NCI-H446 (cell line): ENCODE data around the gene ANKRD11.
"Not testable (repeated sequence)": the region's sequence is repeated elsewhere in the genome, so short reads cannot be mapped to it uniquely, and the experiment has no call there.

Experiments
- DNase-seq, 2 experiments: peaks; one replicate each; lab custom pipeline; 2025; lab: John Stamatoyannopoulos, UW

Gene ANKRD11

GRCh38 chr16:89402962-89403361 is 87.4 kb downstream of the ANKRD11 start:
- DNase-seq: no peak

DNA sequence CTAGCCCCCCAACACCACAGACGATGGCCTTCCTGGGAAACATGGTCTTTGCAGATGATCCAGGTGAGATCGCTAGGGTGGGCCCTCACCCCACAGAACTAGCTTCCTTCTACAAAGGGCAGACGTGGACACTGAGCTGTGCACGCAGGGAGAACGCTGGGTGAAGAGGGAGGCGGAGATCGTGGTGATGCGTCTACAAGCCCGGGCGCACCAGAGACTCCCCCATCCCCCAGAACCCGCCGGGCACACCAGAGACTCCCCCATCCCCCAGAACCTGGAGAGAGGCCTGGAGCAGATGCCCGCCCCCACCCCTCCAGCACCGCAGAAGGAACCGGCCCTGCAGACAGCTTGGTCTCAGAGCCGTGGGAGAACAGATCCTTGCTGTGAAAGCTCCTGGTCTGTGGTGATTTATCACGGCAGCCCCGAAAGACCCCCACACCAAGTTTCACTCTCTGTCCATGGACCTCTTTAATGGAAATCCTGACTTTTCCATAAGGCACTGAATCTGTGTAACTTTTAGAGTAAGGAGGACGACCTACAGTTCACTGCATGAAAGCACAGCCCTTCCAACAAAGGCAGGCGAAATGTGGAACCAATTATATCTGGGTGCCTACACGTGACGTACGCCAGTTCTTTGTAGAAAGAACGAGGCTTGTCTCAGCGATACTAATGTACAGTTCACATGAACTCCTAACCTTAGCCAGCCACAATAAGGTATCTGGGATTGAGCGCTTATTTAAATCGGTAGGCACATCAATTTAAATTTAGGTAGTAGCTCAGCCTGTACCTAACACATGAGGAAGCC is 88.5 kb downstream of the ANKRD11 start:
- DNase-seq: no peak

DNA sequence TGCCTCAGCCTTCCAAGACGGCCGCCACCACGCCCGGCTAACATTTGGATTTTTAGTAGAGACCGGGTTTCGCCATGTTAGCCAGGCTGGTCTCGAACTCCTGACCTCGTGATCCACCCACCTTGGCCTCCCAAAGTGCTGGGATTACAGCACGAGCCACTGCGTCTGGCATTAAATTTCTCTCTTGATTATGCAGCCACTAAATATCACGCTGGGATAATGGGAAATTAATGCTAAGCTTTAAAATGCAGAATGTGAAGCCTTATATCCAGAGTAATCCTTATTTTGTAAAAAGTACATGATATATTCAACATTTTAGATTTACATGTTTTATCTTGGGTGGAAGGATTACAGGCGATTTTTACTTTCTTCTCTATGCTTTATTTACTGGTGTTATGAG is 89.2 kb downstream of the ANKRD11 start:
- DNase-seq: no peak

DNA sequence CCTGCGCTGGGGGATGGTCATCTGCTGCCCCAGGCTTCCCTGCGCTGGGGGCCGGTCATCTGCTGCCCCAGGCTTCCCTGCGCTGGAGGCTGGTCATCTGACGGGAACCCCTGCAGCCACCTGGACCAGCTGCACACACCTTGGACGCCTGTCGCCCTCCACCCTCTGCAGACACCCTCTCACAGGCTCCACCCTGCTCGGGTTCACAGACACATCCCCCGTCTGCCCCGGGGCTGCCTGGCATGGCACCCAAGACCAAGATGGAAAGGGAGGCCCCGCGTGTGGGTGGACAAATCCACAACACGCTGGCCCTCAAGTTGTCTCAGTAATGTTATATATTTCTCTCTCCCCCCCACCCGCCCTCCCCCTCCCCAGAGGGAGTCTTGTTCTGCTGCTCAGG is 89.6 kb downstream of the ANKRD11 start:
- DNase-seq: no peak

DNA sequence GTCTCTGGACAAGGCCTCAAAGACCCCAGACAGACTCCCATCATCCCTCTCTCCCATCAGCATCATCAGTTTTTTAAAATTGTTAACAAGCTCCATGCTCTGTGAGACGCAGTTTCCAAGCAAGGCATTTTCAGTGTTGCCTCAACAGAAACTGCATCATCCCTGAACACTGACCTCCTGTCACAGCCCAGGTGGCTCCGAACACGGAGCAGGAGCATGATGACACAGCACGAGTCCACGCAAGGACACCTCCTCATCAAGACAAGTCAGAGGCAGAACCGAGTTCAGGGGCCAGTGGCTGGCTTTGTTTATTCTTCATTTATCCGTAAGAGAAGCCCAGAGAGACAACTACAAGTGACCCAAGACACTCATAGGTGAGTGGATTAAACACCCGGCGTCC is 91.4 kb downstream of the ANKRD11 start:
- DNase-seq: no peak

GRCh38 chr16:89397331-89397861 is 93.0 kb downstream of the ANKRD11 start:
- no peak for DNase-seq

DNA sequence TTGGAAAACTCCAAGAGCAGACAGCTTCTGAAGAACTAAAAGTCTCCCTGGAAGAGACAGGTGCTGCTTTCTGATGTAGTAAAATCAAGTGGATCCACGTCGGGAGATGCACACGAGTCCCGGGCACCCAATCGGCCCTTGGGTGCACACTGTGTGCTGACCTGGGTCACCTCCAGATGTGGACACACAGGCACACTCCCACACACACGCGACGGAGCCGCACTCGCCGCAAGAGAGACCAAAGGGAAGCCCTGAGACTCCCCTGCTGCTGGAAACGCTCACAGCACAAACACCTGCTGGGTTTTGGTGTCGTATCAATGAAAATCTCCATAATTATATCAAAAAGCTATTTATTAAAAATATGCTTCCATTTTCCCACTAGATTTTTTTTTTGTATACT is 94.2 kb downstream of the ANKRD11 start:
- no peak for DNase-seq

DNA sequence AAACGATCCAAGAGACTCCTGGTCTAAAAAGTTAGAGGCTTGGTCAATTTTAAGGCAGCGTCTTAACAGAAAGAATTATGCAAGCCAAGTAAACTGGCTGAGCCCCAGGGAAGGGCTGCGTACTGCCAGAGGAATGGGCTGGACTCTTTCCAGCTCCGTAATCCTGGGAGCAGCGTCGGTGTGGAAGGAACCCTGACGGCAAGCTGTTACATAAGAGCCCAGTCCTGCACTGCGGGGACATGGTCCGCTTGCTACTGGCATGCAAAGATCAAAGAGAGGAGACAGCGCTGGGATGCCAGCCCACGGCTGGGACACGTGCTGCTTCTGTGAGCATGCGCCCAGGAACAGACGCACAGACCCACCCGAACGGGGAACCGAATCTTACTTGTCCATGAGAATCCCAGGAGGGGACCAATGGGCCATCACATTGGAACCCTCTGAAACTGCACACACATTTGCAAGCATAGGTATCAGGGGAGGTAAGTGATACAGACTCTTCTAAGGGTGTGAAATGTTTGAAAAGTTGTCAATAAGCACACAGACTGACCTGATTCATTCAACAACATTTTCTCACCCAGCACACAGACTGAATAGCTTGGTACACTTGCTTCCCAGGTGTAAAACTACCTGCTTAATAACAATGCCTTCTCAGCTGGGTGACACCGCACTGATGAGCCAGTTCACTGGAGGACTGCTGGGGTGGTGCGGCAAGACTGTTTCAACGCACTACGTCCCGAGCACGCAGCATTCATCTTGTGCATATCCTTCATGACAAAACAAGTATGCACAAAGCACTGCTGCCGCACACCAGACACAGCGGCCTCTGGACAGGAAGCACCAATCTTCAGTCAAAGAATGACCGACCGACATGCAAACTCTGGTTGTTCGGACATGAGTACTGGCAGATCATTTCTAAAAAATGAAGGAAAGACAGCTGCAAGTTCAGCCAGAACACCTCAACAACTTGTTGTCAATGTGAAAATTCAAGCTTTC is 94.9 kb downstream of the ANKRD11 start:
- peak; percentile 57 to 87 for DNase-seq

GRCh38 chr16:89393738-89394406 is 96.5 kb downstream of the ANKRD11 start:
- DNase-seq: no peak

- DNase-seq: no peak
These were observed 97.3 kb downstream of the ANKRD11 start for GRCh38 chr16:89392881-89393737.

- DNase-seq: not testable (repeated sequence)
These were observed 100.2 kb downstream of the ANKRD11 start for GRCh38 chr16:89390224-89390583.

DNA sequence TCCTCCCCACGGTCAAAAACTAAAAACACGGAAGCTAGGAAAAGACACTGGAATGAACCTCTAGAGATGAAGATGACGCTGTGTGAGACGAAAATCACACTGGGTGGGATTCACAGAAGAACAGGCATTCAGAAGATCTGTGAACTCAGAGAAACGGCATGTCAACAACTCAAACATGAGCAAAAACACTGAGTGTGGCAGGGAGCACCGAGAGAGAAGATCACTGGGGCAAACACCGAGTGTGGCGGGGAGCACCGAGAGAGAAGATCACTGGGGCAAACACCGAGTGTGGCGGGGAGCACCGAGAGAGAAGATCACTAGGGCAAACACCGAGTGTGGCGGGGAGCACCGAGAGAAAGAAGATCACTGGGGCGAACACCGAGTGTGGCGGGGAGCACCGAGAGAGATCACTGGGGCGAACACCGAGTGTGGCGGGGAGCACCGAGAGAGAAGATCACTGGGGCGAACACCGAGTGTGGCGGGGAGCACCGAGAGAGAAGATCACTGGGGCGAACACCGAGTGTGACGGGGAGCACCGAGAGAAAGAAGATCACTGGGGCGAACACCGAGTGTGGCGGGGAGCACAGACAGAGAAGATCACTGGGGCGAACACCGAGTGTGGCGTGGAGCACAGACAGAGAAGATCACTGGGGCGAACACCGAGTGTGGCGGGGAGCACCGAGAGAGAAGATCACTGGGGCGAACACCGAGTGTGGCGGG is 100.7 kb downstream of the ANKRD11 start:
- DNase-seq: not testable (repeated sequence)

- no peak for DNase-seq
These were observed 101.8 kb downstream of the ANKRD11 start for GRCh38 chr16:89388536-89388935.

GRCh38 chr16:89386306-89387185 is 103.8 kb downstream of the ANKRD11 start:
- DNase-seq: no peak

- no peak for DNase-seq
These were observed 104.6 kb downstream of the ANKRD11 start for GRCh38 chr16:89385712-89386111.

GRCh38 chr16:89384282-89384681 is 106.1 kb downstream of the ANKRD11 start:
- DNase-seq: no peak

DNA sequence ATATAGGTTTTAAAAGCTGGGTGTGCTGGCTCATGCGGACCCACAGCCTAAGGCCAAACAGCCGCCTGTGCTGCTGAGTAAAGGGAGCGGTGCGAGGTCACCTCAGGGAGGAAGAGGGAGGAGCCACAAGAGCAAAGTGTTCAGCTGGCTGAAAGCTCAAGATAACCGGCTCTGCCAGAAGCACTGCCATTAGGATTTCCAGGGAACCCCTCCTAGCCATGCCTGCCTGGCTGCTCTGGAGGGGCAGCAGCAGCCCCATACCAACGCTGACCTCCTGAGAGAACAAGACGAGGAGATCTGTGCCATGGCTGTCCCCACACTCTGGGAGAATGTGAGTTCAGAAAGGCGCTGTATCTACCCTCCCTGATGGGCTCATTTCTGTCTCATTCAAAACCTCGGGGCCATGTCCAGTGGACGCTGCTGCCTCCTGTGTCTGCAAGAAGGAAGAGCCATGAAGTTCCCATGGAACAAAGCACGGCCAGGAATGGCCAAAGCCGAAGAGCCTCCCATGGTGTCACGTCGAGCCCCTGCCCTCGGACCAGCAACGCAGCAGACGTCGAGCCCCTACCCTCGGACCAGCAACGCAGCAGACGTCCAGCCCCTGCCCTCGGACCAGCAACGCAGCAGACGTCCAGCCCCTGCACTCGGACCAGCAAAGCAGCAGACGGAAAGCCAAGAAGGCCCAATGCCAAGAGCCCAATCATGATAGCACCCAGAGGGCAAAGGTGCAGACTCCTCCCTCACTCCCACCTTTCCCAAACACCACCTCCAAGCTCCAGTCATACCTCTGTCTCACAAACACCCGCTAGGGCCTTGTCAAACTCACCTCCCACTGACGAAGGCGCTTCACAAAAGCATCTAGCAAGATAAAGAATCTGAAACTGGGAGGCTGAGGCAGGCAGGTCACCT is 107.0 kb downstream of the ANKRD11 start:
- no peak for DNase-seq

GRCh38 chr16:89382555-89382954 is 107.8 kb downstream of the ANKRD11 start:
- not testable (repeated sequence) for DNase-seq
